ENCODE data around the gene SLC2A6.

- no peak for TF ChIP-seq JUND (IDR thresholded peaks at IDR 0.05)
- TF ChIP-seq TEAD4 (IDR thresholded peaks at IDR 0.05; ENCODE audit: borderline replicate concordance, insufficient read depth), result no peak
- TF ChIP-seq, protein P1, sequence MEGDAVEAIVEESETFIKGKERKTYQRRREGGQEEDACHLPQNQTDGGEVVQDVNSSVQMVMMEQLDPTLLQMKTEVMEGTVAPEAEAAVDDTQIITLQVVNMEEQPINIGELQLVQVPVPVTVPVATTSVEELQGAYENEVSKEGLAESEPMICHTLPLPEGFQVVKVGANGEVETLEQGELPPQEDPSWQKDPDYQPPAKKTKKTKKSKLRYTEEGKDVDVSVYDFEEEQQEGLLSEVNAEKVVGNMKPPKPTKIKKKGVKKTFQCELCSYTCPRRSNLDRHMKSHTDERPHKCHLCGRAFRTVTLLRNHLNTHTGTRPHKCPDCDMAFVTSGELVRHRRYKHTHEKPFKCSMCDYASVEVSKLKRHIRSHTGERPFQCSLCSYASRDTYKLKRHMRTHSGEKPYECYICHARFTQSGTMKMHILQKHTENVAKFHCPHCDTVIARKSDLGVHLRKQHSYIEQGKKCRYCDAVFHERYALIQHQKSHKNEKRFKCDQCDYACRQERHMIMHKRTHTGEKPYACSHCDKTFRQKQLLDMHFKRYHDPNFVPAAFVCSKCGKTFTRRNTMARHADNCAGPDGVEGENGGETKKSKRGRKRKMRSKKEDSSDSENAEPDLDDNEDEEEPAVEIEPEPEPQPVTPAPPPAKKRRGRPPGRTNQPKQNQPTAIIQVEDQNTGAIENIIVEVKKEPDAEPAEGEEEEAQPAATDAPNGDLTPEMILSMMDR (IDR thresholded peaks at IDR 0.05), result no peak
- no peak for TF ChIP-seq SIN3A (IDR thresholded peaks at IDR 0.05; ENCODE audit: borderline replicate concordance, low read depth, low read length)
- no peak for TF ChIP-seq RFX5 (IDR thresholded peaks at IDR 0.05; ENCODE audit: low read length)
- no peak for TF ChIP-seq GATA2 (CRISPR knock-in tag; IDR thresholded peaks at IDR 0.05)
- no peak for TF ChIP-seq RCOR1 (IDR thresholded peaks at IDR 0.05; ENCODE audit: low read length)
- TF ChIP-seq TCF12 (IDR thresholded peaks at IDR 0.05), result no peak
- TF ChIP-seq, protein P2, sequence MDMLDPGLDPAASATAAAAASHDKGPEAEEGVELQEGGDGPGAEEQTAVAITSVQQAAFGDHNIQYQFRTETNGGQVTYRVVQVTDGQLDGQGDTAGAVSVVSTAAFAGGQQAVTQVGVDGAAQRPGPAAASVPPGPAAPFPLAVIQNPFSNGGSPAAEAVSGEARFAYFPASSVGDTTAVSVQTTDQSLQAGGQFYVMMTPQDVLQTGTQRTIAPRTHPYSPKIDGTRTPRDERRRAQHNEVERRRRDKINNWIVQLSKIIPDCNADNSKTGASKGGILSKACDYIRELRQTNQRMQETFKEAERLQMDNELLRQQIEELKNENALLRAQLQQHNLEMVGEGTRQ (IDR thresholded peaks at IDR 0.05; ENCODE audit: borderline replicate concordance, low read depth, low read length), result no peak
These were observed 10.6 kb upstream of the SLC2A6 start for GRCh38 chr9:133489253-133490190.

Measured in SK-N-SH (cell line).